Effector memory CD4-positive, alpha-beta T cell (primary cell): Measurements from ENCODE around the gene KIF24.

Source experiments
- DNase-seq, 3 donors: peaks; one replicate each; pipeline ENCODE4 v3.0.0-alpha.2; 2020
- H3K27ac ChIP-seq: 2 replicates; pipeline ENCODE4 v1.7.0; 2013; ENCODE audit warnings: mild to moderate bottlenecking, low read length, moderate library complexity; ENCODE audit not compliant: insufficient read depth, poor library complexity, severe bottlenecking
- H3K27me3 ChIP-seq: replicated peaks from 2 replicates; pipeline ENCODE4 v1.7.0; 2013; ENCODE audit warnings: mild to moderate bottlenecking, low read length; ENCODE audit not compliant: insufficient read depth, control insufficient read depth, poor library complexity, severe bottlenecking
- H3K36me3 ChIP-seq: 2 replicates; pipeline ENCODE4 v1.7.0; 2013; ENCODE audit warnings: mild to moderate bottlenecking, low read length, moderate library complexity; ENCODE audit not compliant: control insufficient read depth, insufficient read depth
- H3K4me1 ChIP-seq: 2 replicates; pipeline ENCODE4 v1.7.0; 2013; ENCODE audit warnings: low read length, mild to moderate bottlenecking; ENCODE audit not compliant: control insufficient read depth, insufficient read depth, poor library complexity, severe bottlenecking
- H3K4me3 ChIP-seq: 2 replicates; pipeline ENCODE4 v1.7.0; 2013; ENCODE audit warnings: low read length, low read depth, mild to moderate bottlenecking; ENCODE audit not compliant: insufficient read depth, poor library complexity, severe bottlenecking
- H3K9me3 ChIP-seq: 2 replicates; pipeline ENCODE4 v1.7.0; 2013; ENCODE audit warnings: mild to moderate bottlenecking, low read length, moderate library complexity; ENCODE audit not compliant: control insufficient read depth

Gene KIF24

DNA sequence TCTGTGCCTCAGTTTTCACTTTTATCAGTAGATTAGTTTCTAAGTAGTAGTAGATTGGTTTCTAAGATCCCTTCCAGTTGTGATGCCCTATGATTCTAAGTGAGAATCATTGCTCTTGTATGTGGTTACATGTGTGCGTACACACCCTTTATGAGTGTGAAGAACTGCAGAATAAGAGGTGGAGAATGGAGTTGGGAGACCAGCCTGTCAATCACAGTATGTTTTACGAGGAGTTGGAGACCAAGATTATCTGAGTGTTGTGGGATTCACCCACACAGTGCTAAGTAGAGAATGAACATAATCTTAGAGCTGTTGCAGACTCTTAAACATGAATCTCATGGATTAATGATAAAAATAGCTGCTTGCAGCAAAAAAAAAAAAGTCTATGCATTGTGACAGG is 37.6 kb downstream of the KIF24 start:
- Histone ChIP-seq H3K4me3 (no peak overlapping the region), H3K9me3 (no peaks in the 10 kb centered on the region), H3K4me1 (no peaks in the 10 kb centered on the region), H3K27ac (no peak overlapping the region), H3K36me3 (no peaks in the 10 kb centered on the region), H3K27me3 (no peaks in the 10 kb centered on the region)
- no peak for DNase-seq

DNA sequence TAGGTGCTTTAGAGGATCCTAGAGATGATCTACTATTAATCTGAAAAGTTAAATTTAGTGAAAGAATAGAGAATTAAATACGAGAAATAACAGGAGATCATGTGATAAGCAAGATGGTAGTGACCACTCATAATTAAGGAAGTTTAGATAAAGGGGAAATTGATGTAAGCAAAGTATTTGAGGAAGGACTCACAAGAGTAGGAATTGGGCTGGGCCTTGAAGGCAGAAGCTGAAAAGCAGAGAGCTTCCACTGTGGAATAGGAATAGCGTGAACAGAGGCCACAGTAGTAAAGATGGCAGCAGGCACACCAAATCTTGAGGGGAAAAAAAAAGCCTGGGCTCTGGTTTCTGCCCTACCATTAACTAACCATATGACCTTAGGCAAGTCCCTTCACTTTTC is 38.0 kb downstream of the KIF24 start:
- DNase-seq = no peak

DNA sequence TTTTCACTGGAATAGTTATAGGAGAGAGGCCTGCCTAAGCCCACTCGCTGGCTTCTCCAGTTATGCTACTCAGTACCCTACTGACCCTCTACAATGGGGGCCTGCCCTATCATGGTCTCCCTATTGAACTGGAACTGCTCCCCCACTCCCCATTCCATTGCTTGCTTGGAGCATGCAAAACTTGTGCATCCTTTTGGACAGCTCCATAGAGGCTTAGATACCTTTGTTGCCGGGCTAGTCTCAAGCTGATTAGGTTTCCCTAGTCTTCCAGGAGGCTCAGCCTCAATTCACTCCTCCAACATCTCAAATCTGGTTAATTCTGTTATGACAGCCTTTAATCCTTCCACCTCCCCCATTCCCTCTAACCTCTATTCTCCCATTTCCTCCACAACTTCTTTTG is 39.9 kb downstream of the KIF24 start:
- Histone ChIP-seq H3K9me3 (no peaks in the 10 kb centered on the region), H3K4me3 (no peak overlapping the region), H3K27me3 (no peaks in the 10 kb centered on the region), H3K4me1 (no peaks in the 10 kb centered on the region), H3K36me3 (no peaks in the 10 kb centered on the region), H3K27ac (no peak overlapping the region)
- no peak for DNase-seq

More for the DNA sequence above, 38.0 kb downstream of the KIF24 start:
- no peaks in the 10 kb centered on the region for H3K27me3 ChIP-seq
- H3K4me1 ChIP-seq = no peaks in the 10 kb centered on the region
- no peak overlapping the region for H3K4me3 ChIP-seq
- H3K27ac ChIP-seq = no peak overlapping the region
- H3K9me3 ChIP-seq = no peaks in the 10 kb centered on the region
- H3K36me3 ChIP-seq = no peaks in the 10 kb centered on the region

GRCh38 chr9:34282096-34282495 is 47.0 kb downstream of the KIF24 start:
- H3K27me3 ChIP-seq = no peaks in the 10 kb centered on the region
- H3K9me3 ChIP-seq = no peaks in the 10 kb centered on the region
- H3K4me1 ChIP-seq = no peaks in the 10 kb centered on the region
- no peak for DNase-seq
- H3K27ac ChIP-seq = no peak overlapping the region
- H3K36me3 ChIP-seq = no peaks in the 10 kb centered on the region
- H3K4me3 ChIP-seq = no peak overlapping the region

DNA sequence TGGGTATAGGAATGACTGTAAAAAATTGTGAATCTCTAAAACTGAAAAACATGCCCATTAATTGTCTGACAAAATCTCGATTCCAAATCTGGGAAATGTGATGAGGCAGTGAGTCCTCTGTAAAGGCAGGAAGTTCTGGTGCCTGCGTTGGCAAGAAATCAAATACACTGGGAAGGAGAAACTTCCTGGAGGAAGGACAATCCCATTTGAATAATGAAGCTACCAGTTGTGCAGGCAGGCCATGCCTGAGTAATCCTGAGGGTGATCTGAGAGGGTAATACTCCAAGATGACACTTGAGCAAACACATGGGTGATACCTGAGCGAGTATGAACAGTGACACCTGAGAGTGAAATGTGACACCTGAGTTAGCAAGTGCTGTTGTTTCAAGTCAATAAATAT is 49.7 kb downstream of the KIF24 start:
- Histone ChIP-seq H3K27ac (no peak overlapping the region), H3K9me3 (no peaks in the 10 kb centered on the region), H3K4me3 (no peak overlapping the region), H3K4me1 (no peaks in the 10 kb centered on the region), H3K27me3 (no peaks in the 10 kb centered on the region), H3K36me3 (no peaks in the 10 kb centered on the region)
- no peak for DNase-seq
